Parathyroid adenoma (tissue), 2 donors: ENCODE results near the gene RAD50.

Experiments used
- H2AFZ ChIP-seq: fragments of 300-600 bp; sonication (generic); one replicate; pipeline ENCODE4 v1.7.0; 2017; ENCODE audit warnings: antibody characterized with exemption, mild to moderate bottlenecking
- H3K27ac ChIP-seq: fragments of 300-600 bp; sonication (generic); one replicate; pipeline ENCODE4 v1.7.0; 2017
- H3K27me3 ChIP-seq: fragments of 300-600 bp; sonication (generic); one replicate; pipeline ENCODE4 v1.7.0; 2017; ENCODE audit warnings: low read length; ENCODE audit not compliant: control insufficient read depth, insufficient read depth
- H3K36me3 ChIP-seq: fragments of 300-600 bp; sonication (generic); one replicate; pipeline ENCODE4 v1.7.0; 2017; ENCODE audit warnings: low read length; ENCODE audit not compliant: control insufficient read depth, insufficient read depth
- H3K4me1 ChIP-seq: fragments of 300-600 bp; sonication (generic); one replicate; pipeline ENCODE4 v1.7.0; 2017; ENCODE audit warnings: control low read depth
- H3K4me2 ChIP-seq: fragments of 300-600 bp; sonication (generic); one replicate; pipeline ENCODE4 v1.7.0; 2017; ENCODE audit warnings: low read length
- H3K4me3 ChIP-seq: fragments of 300-600 bp; sonication (generic); one replicate; pipeline ENCODE4 v1.7.0; 2017; ENCODE audit warnings: low read depth, low read length
- H3K79me2 ChIP-seq: fragments of 300-600 bp; sonication (generic); one replicate; pipeline ENCODE4 v1.7.0; 2017; ENCODE audit warnings: control low read depth
- H3K9ac ChIP-seq: fragments of 300-600 bp; sonication (generic); one replicate; pipeline ENCODE4 v1.7.0; 2017; ENCODE audit warnings: mild to moderate bottlenecking
- H3K9me3 ChIP-seq: fragments of 300-600 bp; sonication (generic); one replicate; pipeline ENCODE4 v1.7.0; 2017; ENCODE audit warnings: low read length; ENCODE audit not compliant: control insufficient read depth
- TF ChIP-seq, protein P1 (sequence below): fragments of 300-600 bp; sonication (generic); IDR thresholded peaks from one replicate; pipeline ENCODE4 v1.7.0; 2017; ENCODE audit warnings: antibody characterized with exemption, mild to moderate bottlenecking
- donor health status: primary hyperparathyroidism.

RAD50 gene

GRCh38 chr5:132684922-132685720 lies 128.3 kb downstream of the RAD50 start:
- H3K27ac ChIP-seq = no peak overlapping the region
- TF ChIP-seq, protein P1, sequence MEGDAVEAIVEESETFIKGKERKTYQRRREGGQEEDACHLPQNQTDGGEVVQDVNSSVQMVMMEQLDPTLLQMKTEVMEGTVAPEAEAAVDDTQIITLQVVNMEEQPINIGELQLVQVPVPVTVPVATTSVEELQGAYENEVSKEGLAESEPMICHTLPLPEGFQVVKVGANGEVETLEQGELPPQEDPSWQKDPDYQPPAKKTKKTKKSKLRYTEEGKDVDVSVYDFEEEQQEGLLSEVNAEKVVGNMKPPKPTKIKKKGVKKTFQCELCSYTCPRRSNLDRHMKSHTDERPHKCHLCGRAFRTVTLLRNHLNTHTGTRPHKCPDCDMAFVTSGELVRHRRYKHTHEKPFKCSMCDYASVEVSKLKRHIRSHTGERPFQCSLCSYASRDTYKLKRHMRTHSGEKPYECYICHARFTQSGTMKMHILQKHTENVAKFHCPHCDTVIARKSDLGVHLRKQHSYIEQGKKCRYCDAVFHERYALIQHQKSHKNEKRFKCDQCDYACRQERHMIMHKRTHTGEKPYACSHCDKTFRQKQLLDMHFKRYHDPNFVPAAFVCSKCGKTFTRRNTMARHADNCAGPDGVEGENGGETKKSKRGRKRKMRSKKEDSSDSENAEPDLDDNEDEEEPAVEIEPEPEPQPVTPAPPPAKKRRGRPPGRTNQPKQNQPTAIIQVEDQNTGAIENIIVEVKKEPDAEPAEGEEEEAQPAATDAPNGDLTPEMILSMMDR = no peak
- no peaks in the 10 kb centered on the region for H3K27me3 ChIP-seq
- no peak overlapping the region for H3K9ac ChIP-seq
- no peaks in the 10 kb centered on the region for H3K9me3 ChIP-seq
- no peaks in the 10 kb centered on the region for H3K79me2 ChIP-seq
- H3K4me3 ChIP-seq = no peak overlapping the region
- H2AFZ ChIP-seq = no peak overlapping the region
- no peaks in the 10 kb centered on the region for H3K4me1 ChIP-seq
- H3K4me2 ChIP-seq = no peak overlapping the region
- no peaks in the 10 kb centered on the region for H3K36me3 ChIP-seq

DNA sequence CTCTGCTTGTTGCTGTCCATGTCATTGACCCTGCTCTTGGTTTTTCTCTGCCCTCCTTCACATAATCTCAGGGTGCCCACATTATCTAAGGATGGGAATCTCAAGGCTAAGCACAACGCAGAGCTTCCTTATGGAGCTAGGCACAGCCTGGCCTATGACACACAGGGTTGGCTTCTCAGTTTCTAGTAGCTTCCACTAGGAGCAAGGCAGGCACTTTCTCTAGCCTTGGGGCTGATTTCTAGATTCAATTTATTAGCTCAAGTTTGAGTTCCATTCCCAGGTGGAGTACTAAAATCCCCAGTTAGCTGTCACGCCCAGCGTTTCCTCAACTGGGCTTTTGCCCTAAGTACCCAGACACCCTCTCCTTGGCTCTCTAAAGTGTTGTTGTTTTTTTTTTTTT lies 129.4 kb downstream of the RAD50 start:
- Histone ChIP-seq H3K9me3 (no peaks in the 10 kb centered on the region), H3K4me3 (no peak overlapping the region), H3K27me3 (no peaks in the 10 kb centered on the region), H3K4me2 (no peak overlapping the region), H3K4me1 (no peaks in the 10 kb centered on the region), H3K79me2 (no peaks in the 10 kb centered on the region), H2AFZ (no peak overlapping the region), H3K27ac (no peak overlapping the region), H3K36me3 (no peaks in the 10 kb centered on the region), H3K9ac (no peak overlapping the region)
- TF ChIP-seq, protein P1 = no peak

- Histone ChIP-seq H3K4me2 (no peak overlapping the region), H2AFZ (no peak overlapping the region), H3K4me3 (no peak overlapping the region), H3K4me1 (no peaks in the 10 kb centered on the region), H3K9me3 (no peaks in the 10 kb centered on the region), H3K36me3 (no peaks in the 10 kb centered on the region), H3K9ac (no peak overlapping the region), H3K79me2 (no peaks in the 10 kb centered on the region), H3K27me3 (no peaks in the 10 kb centered on the region), H3K27ac (no peak overlapping the region)
- TF ChIP-seq, protein P1 = no peak
Observed at GRCh38 chr5:132687995-132688394, 131.2 kb downstream of the RAD50 start.

DNA sequence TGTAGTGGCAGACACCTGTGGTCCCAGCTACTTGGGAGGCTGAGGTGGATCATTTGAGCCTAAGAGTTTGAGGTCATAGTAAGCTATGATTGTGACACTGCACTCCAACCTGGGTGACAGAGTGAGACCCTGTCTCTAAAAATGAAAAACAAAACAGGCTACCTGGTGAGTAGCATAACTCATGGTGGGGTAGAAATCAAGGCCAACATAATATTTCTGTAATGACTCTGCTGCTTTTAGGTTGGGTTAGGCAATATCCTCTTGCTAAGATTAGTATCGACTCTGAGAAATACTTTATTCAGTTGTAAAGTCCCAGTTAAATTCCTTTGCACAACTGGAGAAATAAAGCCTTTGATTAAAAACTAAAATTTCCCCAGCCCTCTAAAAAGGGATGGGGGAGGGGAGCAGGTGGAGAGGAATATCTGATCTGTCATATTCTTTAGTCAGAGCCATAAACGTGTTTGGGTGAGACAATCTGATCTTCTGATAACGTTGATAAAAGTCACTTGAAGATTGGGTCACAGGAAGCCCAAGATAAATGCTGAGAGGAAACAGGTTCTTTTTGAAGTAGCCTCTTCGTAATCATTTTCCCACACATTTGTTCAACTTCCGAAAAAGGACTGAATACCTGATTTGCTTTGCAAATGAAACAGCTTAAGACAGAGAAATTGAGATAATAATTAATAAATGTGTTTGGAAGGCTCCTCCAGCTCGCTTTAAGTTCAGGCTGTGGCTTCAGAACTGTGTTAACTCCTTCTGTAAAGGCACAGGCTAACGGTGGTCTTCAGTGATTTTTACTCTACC lies 132.0 kb downstream of the RAD50 start:
- Histone ChIP-seq H2AFZ (no peak overlapping the region), H3K79me2 (no peaks in the 10 kb centered on the region), H3K9me3 (no peaks in the 10 kb centered on the region), H3K4me1 (no peaks in the 10 kb centered on the region), H3K36me3 (no peaks in the 10 kb centered on the region), H3K4me2 (no peak overlapping the region), H3K4me3 (no peak overlapping the region), H3K9ac (no peak overlapping the region), H3K27me3 (no peaks in the 10 kb centered on the region), H3K27ac (no peak overlapping the region)
- TF ChIP-seq, protein P1 = no peak
